PFSK-1 (cell line): Measurements from ENCODE around the gene TRAIP.

ENCODE experiments used
- POLR2AphosphoS5 ChIP-seq: IDR thresholded peaks from 2 replicates; pipeline ENCODE4 v1.6.1; 2012; ENCODE audit warnings: low read depth, mild to moderate bottlenecking, control low read depth, low read length, moderate library complexity
- TF ChIP-seq, protein P1 (sequence below), 2 experiments: IDR thresholded peaks; 2 replicates each; pipeline versions ENCODE4 v1.6.1 to v1.8.0; 2011 to 2012; ENCODE audit warnings: low read depth in 2 of 2, low read length in 2 of 2, control low read depth in 1 of 2, inconsistent platforms in 1 of 2, mild to moderate bottlenecking in 1 of 2, moderate library complexity in 1 of 2; ENCODE audit not compliant: insufficient read depth in 1 of 2

- TF ChIP-seq, protein P1, sequence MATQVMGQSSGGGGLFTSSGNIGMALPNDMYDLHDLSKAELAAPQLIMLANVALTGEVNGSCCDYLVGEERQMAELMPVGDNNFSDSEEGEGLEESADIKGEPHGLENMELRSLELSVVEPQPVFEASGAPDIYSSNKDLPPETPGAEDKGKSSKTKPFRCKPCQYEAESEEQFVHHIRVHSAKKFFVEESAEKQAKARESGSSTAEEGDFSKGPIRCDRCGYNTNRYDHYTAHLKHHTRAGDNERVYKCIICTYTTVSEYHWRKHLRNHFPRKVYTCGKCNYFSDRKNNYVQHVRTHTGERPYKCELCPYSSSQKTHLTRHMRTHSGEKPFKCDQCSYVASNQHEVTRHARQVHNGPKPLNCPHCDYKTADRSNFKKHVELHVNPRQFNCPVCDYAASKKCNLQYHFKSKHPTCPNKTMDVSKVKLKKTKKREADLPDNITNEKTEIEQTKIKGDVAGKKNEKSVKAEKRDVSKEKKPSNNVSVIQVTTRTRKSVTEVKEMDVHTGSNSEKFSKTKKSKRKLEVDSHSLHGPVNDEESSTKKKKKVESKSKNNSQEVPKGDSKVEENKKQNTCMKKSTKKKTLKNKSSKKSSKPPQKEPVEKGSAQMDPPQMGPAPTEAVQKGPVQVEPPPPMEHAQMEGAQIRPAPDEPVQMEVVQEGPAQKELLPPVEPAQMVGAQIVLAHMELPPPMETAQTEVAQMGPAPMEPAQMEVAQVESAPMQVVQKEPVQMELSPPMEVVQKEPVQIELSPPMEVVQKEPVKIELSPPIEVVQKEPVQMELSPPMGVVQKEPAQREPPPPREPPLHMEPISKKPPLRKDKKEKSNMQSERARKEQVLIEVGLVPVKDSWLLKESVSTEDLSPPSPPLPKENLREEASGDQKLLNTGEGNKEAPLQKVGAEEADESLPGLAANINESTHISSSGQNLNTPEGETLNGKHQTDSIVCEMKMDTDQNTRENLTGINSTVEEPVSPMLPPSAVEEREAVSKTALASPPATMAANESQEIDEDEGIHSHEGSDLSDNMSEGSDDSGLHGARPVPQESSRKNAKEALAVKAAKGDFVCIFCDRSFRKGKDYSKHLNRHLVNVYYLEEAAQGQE (IDR thresholded peaks at IDR 0.05; ENCODE audit: insufficient read depth in 1 of 2, low read depth in 2 of 2, low read length in 2 of 2): no peak
- TF ChIP-seq POLR2AphosphoS5: no peak
Observed at GRCh38 chr3:49868862-49869466, 12.6 kb upstream of the TRAIP start.
